Mucosa of gallbladder (tissue), 1 donor: ENCODE results near the gene ELANE. TPM values are rescaled to one million over a fixed set of nuclear protein-coding genes. Genes with fewer than 3 reads are reported as not detected.
"Not testable (repeated sequence)": the region's sequence is repeated elsewhere in the genome, so short reads cannot be mapped to it uniquely, and the experiment has no call there.

Experiments used
- DNase-seq: peaks from one replicate; pipeline ENCODE4 v3.0.0-alpha.2; 2020; ENCODE audit warnings: low spot score
- total RNA-seq: library from RNA; stranded (reverse); gene quantifications from one replicate; pipeline ENCODE4 v1.2.1, GENCODE V29; 2021
- donor health status: DM: no; HTN: no; CAD: no.

ELANE gene
- total RNA-seq, 1 donor from 2014 or later, result not detected

DNA sequence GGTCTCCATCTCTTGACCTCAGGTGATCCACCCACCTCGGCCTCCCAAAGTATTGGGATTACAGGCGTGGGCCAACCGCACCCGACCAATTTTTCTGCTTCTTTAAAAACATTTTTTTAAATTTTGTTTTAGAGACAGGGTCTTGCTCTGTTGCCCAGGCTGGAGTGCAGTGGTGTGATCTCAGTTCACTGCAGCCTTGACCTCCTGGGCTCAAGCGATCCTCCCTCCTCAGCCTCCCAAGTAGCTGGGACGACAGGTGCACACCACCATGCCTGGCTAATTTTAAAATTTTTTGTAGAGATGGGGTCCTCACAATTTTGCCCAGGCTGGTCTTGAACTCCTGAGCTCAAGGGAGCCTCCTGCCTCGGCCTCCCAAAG lies 9.3 kb upstream of the ELANE start:
- not testable (repeated sequence) for DNase-seq

DNA sequence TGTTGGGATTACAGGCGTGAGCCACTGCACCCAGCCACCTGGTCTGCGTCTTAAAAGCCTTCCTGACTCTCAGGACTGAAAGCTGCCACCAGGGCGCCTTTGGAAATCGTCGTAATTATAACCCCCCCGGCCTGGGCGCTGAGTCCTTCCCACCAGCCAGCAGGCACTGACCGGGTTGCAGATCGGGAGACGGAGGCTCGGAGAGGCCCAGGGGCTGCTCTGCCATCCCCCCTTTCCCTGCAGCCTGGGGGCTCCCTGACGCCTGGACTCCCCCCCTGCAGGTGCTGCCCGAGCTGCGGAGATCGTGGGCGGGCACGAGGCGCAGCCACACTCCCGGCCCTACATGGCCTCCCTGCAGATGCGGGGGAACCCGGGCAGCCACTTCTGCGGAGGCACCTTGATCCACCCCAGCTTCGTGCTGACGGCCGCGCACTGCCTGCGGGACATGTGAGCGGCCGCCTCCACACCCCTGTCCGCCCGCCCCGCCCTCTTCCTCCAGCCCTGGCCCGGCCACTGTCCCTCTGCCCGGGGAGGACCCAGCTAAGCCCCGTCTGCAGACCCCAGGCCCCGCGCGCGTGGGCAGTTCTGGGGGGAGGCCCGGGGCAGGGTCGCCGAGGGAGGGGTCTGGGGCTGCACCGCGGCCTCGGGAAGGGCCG lies 8.8 kb upstream of the ELANE start:
- no peak for DNase-seq

- no peak for DNase-seq
Measured at GRCh38 chr19:843836-844545, 8.1 kb upstream of the ELANE start.

- DNase-seq, result no peak
Measured at GRCh38 chr19:844546-844971, 7.5 kb upstream of the ELANE start.

- no peak for DNase-seq
Measured at GRCh38 chr19:845707-846521, 6.2 kb upstream of the ELANE start.

DNA sequence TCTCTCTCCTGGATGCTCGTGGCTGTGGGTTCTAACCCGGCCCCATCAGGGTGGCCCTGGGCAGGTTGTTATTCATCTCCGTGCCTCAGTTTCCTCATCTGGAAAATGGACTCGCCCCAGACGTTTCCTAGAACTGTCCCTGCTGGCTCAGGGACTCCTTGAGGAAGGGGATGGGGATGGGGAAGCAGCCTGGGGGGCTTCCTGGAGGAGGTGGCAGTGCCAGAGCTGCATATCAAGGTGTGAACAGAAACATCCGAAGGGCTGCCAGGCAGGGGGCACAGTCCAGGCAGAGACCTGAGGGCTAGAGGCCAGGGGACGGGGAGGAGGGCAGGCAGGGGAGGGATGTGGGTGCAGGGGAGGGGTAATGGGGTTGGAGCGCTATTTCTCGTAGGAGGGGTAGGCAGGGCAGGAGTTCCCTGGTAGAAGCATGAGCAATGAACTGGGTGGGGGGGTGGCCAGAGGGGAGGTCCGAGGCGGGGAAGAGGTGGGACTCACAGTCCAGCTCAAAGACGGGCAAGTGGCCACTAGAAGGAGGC lies 3.6 kb upstream of the ELANE start:
- no peak for DNase-seq

GRCh38 chr19:849195-849594 lies 2.9 kb upstream of the ELANE start:
- not testable (repeated sequence) for DNase-seq

GRCh38 chr19:850221-850978 lies 1.7 kb upstream of the ELANE start:
- peak; percentile 83 for DNase-seq

GRCh38 chr19:850979-851335 lies 1.1 kb upstream of the ELANE start:
- DNase-seq, result no peak

GRCh38 chr19:853014-853585 lies 997 bp downstream of the ELANE start:
- no peak for DNase-seq

DNA sequence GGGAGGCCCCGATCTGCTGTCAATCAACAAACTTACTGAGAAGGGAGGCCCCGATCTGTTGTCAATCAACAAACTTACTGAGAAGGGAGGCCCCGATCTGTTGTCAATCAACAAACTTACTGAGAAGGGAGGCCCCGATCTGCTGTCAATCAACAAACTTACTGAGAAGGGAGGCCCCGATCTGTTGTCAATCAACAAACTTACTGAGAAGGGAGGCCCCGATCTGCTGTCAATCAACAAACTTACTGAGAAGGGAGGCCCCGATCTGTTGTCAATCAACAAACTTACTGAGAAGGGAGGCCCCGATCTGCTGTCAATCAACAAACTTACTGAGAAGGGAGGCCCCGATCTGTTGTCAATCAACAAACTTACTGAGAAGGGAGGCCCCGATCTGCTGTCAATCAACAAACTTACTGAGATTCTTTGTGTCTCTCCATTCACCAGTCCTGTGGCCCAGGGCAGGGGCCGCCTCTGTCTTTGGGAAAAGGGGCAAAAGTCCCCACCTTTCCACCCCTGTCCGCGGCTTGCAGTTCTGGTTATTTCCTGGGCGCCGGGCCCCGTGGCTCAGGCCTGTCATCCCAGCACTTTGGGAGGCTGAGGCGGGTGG lies 1.6 kb downstream of the ELANE start:
- not testable (repeated sequence) for DNase-seq

DNA sequence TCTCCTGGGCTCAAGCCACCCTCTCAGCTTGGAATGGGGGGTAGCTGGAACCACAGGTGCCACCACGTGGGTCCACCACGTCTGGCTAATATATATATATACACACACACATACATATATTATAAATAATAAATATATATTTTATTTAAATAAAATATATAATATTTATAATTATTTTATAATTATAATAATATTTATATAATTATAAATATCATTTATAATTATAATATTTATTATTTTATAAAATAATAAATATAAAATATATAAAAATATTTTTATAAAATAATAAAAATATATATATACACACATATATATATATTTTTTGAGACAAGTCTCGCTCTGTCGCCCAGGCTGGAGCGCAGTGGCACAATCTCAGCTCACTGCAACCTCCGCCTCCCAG lies 2.4 kb downstream of the ELANE start:
- no peak for DNase-seq

DNA sequence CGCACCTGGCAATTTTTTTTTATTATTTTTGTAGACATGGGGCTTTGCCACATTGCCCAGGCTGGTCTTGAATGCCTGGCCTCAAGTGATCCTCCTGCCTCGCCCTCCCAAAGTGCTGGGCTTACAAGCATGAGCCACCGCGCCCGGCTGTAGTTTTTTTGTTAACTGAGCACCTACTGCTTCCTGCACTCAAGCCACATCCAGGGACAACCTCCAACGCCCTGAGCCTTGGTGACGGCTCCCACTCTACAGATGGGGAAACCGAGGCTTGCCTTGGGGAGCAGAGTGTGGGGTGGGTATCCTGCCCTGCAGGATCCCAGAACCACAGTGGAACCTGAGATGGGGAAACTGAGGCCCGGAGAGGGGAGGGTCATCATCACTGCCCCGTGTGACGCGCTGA lies 3.0 kb downstream of the ELANE start:
- no peak for DNase-seq

GRCh38 chr19:855566-856120 lies 3.5 kb downstream of the ELANE start:
- no peak for DNase-seq

- no peak for DNase-seq
Measured at GRCh38 chr19:858284-858683, 6.2 kb downstream of the ELANE start.

DNA sequence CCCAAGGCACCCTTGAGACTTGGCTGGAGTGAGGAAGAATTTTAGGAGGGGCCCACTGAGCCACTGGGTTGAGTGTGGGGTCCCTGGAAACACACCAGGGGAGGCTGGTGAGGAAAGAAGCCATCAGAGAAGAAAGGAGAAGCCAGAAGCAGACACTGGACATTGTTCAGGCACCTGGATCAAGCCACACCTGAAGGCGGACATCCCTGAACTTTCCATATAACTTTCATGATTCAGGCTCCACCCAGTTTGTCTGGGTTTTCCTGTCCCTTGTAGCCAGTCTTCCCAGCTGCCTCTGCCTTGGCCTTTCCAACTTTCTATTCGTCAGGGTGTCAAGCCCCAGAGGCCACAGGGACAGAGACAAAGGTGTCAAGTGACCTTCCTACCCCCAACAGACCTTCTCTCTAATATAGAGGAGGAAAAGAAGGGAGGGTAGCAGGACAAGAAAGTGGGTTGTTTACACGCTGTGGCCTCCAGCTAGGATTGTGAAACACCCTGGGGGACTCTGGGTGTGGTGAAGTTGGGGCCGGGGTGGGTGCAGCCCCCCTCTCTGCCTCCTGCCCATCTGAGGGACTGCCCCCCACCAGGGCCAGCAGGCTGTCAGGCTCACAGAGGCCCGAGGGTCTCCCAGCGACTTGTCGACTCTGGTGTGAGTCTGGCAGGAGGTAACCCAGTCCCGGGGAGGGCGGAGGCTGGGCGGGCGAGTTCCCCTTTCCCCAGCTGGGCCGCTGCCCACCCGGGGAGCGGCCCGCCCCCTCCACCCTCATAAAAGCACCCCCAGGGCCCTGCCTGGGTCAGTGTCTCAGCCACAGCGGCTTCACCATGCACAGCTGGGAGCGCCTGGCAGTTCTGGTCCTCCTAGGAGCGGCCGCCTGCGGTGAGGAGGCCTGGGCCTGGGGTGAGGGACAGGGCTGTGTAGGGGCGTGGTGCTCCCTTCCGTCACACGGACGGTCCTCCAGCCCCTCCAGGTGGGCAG lies 7.1 kb downstream of the ELANE start, which contains the start of gene CFD:
Gene CFD (plus strand): TSS at position 797 of the 976 bp plus-strand sequence. CDS start 26 bp downstream, at position 823.
- no peak for DNase-seq

- DNase-seq, result no peak
Measured at GRCh38 chr19:861141-861755, 9.1 kb downstream of the ELANE start.

DNA sequence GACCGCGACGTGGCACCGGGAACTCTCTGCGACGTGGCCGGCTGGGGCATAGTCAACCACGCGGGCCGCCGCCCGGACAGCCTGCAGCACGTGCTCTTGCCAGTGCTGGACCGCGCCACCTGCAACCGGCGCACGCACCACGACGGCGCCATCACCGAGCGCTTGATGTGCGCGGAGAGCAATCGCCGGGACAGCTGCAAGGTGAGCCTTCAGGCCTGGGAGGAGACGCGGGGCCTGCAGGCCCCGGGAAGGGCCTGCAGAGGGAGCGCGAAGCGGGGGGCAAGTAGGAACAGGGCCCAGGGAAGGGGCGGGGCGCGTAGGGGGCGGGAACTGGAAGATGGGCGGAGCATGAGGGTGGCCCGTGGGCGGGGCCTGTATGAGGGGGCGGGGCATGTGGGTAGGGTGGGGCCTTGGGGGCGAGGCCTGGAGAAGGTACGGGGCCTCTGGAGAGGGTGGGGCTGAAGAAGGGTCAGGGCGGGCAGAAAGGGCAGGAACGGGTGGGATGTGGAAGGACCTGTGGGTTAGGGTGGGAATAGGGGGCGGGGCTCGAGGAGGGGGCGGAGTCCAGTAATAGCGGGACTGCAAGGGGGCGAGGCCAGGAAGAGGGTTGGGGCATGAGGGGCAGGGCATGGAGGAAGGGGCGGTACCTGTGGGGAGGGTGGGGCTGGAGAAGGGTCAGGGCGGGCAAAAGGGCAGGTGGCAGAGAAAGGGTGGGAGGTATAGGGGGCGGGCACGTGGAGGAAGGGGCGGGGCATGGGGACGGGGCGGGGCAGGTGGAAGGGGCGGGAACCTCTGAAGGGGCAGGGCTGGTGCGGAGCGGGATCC lies 9.9 kb downstream of the ELANE start:
- no peak for DNase-seq
